Stimulated activated naive CD8-positive, alpha-beta T cell treated with anti-CD3 and anti-CD28 coated beads, Interleukin-15, Interleukin-2, amounts not matched to agents 100 ng/mL and 50 ng/mL, for 24 hours (primary cell): ENCODE measurements around the gene PRR36.

Experiments used
- H3K27ac Mint-ChIP-seq: one replicate; pipeline ENCODE4 v1.8.0; 2021; ENCODE audit warnings: mild to moderate bottlenecking, mixed read lengths
- H3K27me3 Mint-ChIP-seq: one replicate; pipeline ENCODE4 v1.8.0; 2021; ENCODE audit warnings: mixed read lengths
- H3K36me3 Mint-ChIP-seq: one replicate; pipeline ENCODE4 v1.8.0; 2021; ENCODE audit warnings: low read depth, mixed read lengths
- H3K4me1 Mint-ChIP-seq: one replicate; pipeline ENCODE4 v1.8.0; 2021; ENCODE audit warnings: low read depth, mixed read lengths
- H3K4me3 Mint-ChIP-seq: one replicate; pipeline ENCODE4 v1.8.0; 2021; ENCODE audit warnings: mild to moderate bottlenecking, mixed read lengths
- H3K9me3 Mint-ChIP-seq: one replicate; pipeline ENCODE4 v1.8.0; 2021; ENCODE audit warnings: mixed read lengths

PRR36 gene

DNA sequence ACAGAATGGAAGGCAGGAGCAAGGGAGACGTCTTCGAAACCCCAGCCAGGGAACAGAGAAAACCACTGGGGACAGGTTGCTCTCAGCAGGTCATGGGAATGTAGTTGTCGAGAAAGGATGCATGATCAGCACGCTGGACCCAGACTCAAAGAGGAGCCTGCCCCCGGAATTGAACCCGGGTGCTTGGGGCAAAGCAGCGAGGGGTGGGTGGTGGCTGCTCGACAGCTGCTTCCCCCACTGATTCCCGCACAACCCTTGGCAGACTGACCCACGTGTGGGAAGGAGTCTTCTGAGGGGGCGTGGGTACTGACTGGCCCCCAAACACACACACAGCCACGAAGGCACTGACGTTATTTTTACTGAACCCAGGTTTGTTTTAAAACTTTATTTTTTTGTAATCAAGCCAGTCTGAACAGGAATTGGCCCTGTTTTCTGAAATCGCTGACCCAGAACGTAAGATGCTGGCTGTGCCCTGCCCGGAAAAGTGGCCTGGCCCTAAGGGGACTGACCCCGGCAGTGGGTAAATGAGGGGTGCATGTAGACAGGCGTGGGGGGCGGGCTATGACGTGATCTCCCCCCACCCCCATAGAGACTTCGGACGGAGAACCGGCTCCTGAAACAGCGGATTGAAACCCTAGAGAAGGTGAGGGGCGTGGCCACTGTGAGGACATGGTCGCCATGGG, 18.6 kb downstream of the PRR36 start:
- Mint-ChIP-seq H3K27ac (no peak overlapping the region), H3K4me1 (no peaks in the 10 kb centered on the region), H3K36me3 (no peaks in the 10 kb centered on the region), H3K4me3 (no peak overlapping the region), H3K27me3 (no peaks in the 10 kb centered on the region), H3K9me3 (no peaks in the 10 kb centered on the region)

DNA sequence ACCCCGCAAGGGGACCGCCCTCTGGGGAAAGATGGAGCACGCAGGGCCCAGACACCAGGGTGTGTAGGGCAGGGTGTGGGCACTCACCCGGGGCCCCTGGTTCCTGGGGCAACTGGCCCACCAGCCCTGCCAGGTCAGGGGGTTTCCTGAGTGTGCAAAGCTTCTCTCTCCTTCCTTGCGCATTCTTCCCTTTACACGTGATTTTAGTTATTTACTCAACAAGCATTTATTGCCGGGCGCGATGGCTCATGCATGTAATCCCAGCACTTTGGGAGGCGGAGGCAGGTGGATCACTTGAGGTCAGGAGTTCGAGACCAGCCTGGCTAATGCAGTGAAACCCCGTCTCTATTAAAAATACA, 20.4 kb downstream of the PRR36 start:
- H3K4me3 Mint-ChIP-seq: no peak overlapping the region
- no peaks in the 10 kb centered on the region for H3K27me3 Mint-ChIP-seq
- no peaks in the 10 kb centered on the region for H3K4me1 Mint-ChIP-seq
- H3K27ac Mint-ChIP-seq: no peak overlapping the region
- no peaks in the 10 kb centered on the region for H3K9me3 Mint-ChIP-seq
- H3K36me3 Mint-ChIP-seq: no peaks in the 10 kb centered on the region

DNA sequence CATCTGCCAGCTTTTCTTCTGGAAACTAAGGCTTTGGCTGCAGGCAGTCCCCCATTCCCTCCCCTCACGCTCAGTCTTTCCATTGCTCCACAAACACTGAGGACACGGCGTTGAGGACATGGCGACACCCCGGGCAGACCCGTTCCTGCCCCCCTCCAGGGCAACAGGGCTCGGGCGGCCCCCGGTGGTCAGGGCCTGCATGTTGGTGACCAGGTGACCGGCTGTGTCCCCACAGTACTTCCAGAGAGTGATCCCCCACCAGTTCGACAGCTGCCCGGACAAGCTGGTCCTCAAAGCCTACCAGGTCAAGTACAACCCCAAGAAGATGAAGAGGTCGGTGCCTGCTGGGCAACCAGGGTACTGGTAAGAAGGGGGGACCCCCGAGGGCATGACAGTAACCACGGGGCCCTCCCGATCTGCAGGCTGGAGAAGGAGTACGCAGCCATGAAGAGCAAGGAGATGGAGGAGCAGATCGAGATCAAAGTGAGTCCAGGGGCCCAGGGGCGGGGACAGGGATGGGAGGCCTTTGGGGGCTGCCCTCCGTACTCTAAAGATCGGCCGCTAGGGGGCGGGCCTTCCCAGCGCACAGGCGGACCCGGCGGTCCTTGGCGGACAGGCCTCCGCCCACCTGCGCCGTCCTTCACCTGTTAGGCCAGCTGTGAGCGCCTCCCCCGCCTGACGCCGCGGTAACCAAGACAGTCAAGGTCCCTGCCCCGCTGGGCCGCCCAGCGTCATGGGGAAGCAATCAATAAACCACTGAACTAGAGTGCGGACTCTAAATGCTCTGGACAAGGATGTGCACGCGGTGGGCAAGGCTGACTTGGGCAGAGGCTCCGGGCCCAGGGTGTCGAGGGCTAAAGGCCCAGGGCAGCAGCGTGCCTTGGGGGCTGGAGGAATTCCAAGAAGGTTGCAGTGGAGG, 21.1 kb downstream of the PRR36 start:
- no peaks in the 10 kb centered on the region for H3K36me3 Mint-ChIP-seq
- no peaks in the 10 kb centered on the region for H3K27me3 Mint-ChIP-seq
- no peaks in the 10 kb centered on the region for H3K9me3 Mint-ChIP-seq
- H3K4me3 Mint-ChIP-seq: no peak overlapping the region
- no peaks in the 10 kb centered on the region for H3K4me1 Mint-ChIP-seq
- H3K27ac Mint-ChIP-seq: no peak overlapping the region

DNA sequence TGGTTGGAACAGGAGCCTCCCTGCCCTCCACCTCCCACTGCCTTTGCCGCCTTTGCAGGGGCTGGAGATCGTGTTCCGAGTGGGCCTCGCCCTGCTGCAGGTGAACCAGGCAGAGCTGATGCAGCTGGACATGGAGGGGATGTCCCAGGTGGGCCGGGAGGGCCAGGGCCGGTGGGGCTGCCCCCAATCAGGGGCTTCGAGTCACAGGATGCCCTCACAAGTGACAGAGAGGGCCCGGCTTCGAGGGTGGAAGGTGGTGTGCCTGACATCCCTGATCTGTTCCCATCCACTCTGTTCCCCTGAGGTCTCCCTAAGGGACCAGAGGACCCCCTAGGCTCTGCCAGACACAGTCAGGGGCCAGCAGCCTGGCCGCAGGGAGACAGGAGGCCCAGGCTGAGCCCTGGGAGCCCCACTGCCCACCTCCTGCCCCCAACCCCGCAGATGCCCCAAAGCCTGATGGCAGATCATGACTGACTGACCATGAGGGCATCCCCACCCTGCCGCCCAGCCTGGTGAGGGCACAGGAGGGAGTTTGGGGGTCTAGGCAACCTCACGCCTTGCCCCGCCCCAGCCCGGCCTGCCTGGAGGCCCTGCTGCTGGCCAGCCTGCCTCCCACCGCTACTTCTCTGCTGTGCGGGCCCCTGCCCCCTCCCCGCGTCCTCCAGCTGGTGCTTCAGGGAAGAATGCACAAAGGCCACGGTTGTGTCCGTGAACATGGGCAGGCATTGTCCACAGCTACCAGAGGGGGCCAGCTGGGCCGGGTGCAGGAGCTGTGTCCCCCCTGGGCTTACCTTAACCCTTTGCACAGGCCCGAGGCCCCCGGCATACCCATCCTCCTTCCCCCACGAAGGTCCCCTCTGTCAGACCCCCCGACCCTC, 22.3 kb downstream of the PRR36 start:
- H3K27me3 Mint-ChIP-seq: no peaks in the 10 kb centered on the region
- H3K27ac Mint-ChIP-seq: no peak overlapping the region
- no peaks in the 10 kb centered on the region for H3K4me1 Mint-ChIP-seq
- H3K36me3 Mint-ChIP-seq: no peaks in the 10 kb centered on the region
- H3K4me3 Mint-ChIP-seq: no peak overlapping the region
- H3K9me3 Mint-ChIP-seq: no peaks in the 10 kb centered on the region

DNA sequence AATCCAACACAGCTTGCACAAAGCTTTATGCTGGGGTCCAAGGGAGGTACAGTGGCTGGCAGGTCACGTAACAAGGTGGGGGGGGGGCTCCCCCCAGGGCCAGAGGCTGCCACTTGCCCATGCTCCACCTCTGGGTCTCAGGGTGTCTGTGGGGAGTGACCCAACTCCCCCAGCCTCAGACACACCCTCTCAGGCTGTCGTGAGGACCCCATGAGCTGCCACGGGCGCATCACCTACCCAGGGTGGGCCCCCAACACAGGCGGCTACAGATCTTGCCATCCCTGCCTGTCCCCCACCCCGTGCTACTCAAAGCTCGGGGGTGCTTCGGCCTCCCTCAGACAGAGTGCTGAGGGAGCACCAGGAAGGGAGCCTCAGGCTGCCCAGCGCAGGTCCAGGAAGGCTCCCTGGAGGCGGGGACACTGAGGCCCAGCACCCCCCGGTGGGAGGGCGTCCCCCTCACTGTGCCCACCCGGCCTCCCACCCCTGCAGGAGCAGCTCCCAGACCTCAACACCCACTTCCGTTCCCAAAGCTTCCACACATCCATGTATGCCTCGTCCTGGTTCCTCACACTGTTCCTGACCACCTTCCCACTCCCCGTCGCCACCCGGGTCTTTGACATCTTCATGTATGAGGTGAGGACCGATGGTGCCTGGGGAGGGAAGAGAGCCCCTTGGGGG, 23.1 kb downstream of the PRR36 start:
- H3K36me3 Mint-ChIP-seq: no peaks in the 10 kb centered on the region
- H3K27me3 Mint-ChIP-seq: no peaks in the 10 kb centered on the region
- no peaks in the 10 kb centered on the region for H3K4me1 Mint-ChIP-seq
- no peaks in the 10 kb centered on the region for H3K9me3 Mint-ChIP-seq
- no peak overlapping the region for H3K27ac Mint-ChIP-seq
- no peak overlapping the region for H3K4me3 Mint-ChIP-seq

DNA sequence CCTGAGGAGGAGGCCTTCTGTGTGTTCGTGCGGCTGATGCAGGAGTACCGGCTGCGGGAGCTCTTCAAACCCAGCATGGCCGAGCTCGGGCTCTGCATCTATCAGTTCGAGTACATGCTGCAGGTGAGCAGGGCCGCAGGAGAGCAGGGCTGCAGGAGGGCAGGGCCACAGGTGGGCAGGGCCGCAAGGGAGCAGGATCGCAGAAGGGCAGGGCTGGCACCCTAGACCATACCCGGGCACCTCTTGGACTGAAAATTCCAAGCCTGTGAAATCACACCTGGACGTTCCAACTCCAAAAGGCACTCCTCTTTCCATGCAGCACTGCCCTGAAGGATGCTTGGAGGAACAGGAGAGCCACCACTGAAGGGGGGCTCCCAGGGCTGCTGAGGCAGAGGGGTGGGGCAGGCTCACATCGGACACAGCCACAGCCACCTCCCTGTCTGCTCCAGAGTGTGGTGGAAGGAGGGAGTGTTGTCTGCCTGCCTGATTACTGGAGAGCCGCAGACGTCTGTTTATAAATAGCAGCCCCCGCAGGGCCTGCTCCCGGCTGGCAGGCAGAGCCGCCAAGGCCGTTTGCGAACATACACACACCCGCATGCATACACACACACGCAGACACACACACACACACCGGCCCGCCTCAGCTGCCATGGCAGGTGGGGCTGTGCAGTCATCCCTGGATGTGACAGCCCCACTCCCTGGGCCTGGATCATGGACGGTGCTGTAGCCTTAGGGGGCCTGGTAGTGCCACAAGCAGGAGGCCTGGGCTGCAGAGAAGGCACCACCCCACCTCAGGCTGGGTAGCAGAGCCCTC, 24.0 kb downstream of the PRR36 start:
- no peaks in the 10 kb centered on the region for H3K4me1 Mint-ChIP-seq
- H3K9me3 Mint-ChIP-seq: no peaks in the 10 kb centered on the region
- no peak overlapping the region for H3K27ac Mint-ChIP-seq
- no peaks in the 10 kb centered on the region for H3K36me3 Mint-ChIP-seq
- H3K27me3 Mint-ChIP-seq: no peaks in the 10 kb centered on the region
- H3K4me3 Mint-ChIP-seq: no peak overlapping the region

DNA sequence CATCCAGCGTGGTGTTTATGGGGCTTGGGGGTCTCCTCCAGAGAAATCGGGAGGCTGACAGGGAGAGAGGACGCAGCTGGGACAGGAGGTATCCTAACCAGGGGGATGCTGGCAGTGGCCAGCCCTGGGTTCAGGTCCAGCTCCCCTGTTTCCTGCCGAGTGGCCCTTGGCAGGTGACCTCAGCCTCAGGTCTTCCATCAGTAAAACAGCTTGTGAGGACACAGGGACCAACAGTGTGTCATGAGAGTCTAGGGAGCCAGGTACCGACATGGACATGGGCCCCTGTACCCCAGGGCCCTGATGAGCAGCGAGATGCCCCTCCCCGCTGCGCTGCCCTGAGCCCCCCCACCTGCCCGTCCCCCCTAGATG, 24.6 kb downstream of the PRR36 start:
- Mint-ChIP-seq H3K4me1 (no peaks in the 10 kb centered on the region), H3K27me3 (no peaks in the 10 kb centered on the region), H3K36me3 (no peaks in the 10 kb centered on the region), H3K4me3 (no peak overlapping the region), H3K27ac (no peak overlapping the region), H3K9me3 (no peaks in the 10 kb centered on the region)

DNA sequence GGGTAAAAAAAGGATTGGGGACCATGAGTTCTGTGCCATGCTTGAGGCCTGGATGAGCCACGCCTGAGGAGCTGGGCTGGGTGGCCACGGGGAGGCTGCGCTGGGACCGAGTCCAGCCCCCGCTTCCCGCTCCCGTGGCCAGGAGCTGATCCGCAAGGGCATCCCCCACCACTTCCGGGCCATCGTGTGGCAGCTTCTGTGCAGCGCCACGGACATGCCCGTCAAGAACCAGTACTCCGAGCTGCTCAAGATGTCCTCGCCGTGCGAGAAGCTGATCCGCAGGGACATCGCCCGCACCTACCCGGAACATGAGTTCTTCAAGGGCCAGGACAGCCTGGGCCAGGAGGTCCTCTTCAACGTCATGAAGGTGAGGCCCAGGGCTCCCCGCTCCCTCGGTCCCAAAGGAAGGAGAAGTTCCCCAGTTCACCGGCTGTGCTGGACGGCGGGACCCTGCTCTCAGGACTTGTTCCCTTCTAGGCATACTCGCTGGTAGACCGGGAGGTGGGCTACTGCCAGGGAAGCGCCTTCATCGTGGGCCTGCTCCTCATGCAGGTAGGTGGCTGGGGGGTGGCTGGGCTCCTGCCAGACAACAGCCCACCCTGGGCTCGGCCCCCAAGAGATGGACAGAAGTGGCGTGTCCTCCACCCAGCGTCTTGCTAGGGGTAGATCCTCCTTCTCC, 25.3 kb downstream of the PRR36 start:
- no peaks in the 10 kb centered on the region for H3K36me3 Mint-ChIP-seq
- H3K9me3 Mint-ChIP-seq: no peaks in the 10 kb centered on the region
- no peak overlapping the region for H3K4me3 Mint-ChIP-seq
- H3K27me3 Mint-ChIP-seq: no peaks in the 10 kb centered on the region
- no peaks in the 10 kb centered on the region for H3K4me1 Mint-ChIP-seq
- no peak overlapping the region for H3K27ac Mint-ChIP-seq

DNA sequence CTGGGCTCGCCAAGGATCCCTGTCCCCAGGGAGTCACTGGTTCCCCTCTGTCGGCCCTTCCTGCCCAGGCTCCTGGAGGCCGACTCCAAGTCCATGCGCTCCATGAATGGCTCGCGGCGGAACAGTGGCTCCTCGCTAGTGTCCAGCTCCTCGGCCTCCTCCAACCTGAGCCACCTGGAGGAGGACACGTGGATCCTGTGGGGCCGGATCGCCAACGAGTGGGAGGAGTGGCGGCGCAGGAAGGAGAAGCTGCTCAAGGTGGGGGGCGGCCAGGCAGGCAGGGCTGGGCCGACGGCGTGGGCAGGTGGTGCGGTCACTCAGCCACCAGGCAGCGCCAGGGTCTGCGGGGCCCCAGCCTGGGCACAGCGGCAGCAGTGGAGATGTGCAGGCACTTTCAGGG, 26.5 kb downstream of the PRR36 start:
- no peaks in the 10 kb centered on the region for H3K9me3 Mint-ChIP-seq
- no peak overlapping the region for H3K27ac Mint-ChIP-seq
- H3K27me3 Mint-ChIP-seq: no peaks in the 10 kb centered on the region
- no peak overlapping the region for H3K4me3 Mint-ChIP-seq
- no peaks in the 10 kb centered on the region for H3K4me1 Mint-ChIP-seq
- H3K36me3 Mint-ChIP-seq: no peaks in the 10 kb centered on the region

DNA sequence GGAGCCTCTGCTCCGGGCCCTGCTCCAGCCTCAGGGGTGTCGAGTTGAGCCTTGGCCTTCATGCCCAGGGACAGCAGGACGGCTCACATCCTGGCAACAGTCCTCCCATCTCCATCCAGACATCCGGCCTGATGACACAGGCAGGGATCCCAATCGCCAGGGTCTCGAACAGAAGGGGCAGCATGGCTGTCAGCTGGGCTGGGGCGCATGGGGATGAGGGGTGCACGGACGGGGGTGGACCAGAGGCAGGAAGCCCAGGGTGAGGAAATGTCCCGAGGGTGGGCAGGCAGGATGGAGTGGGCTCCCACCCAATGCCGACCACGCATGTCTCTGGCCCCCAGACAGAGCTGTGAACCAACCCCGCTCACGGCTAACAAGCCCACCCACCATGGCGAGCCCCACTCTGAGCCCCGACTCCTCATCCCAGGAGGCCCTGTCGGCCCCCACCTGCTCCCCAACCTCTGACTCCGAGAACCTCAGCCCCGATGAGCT, 28.0 kb downstream of the PRR36 start:
- H3K9me3 Mint-ChIP-seq: no peaks in the 10 kb centered on the region
- no peak overlapping the region for H3K27ac Mint-ChIP-seq
- no peaks in the 10 kb centered on the region for H3K4me1 Mint-ChIP-seq
- H3K36me3 Mint-ChIP-seq: no peaks in the 10 kb centered on the region
- H3K4me3 Mint-ChIP-seq: no peak overlapping the region
- H3K27me3 Mint-ChIP-seq: no peaks in the 10 kb centered on the region

DNA sequence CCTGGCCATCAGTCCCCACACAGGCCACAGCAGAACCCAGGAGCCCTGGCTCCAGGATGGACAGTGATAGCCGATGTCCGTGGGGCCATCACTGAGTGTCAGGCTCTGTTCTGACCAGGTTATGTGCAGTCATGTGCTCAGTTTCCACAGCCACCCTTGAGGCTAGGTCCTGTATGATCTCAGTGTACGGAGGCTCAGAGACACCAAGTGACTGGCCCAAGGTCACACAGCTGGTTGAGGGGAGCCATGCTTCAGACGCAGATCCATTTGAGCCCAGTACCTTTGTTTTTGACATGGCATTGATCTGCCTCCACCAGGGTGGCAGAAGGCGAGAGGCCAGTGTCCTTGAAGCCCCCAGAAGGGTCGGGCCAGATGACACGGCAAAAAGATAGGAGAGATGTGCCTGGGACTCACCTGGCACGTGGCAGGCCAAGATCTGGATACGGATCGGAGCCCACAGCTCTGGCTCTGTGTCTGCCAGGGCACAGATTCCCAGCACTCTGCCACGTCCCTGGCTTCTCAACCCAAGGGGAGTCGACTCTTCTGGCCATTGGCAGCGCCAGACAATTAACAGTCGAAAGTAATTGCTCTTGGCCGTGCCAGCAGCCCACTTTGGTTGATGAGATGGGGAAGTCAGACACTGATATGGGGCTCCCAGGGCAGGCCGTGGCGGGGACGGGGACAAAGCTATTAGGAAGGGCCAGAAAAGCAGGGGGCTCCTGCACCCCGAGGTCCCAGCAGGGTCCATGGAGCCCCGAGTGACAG, 28.6 kb downstream of the PRR36 start:
- H3K36me3 Mint-ChIP-seq: no peaks in the 10 kb centered on the region
- H3K4me1 Mint-ChIP-seq: no peaks in the 10 kb centered on the region
- no peaks in the 10 kb centered on the region for H3K9me3 Mint-ChIP-seq
- no peak overlapping the region for H3K27ac Mint-ChIP-seq
- no peak overlapping the region for H3K4me3 Mint-ChIP-seq
- H3K27me3 Mint-ChIP-seq: no peaks in the 10 kb centered on the region

DNA sequence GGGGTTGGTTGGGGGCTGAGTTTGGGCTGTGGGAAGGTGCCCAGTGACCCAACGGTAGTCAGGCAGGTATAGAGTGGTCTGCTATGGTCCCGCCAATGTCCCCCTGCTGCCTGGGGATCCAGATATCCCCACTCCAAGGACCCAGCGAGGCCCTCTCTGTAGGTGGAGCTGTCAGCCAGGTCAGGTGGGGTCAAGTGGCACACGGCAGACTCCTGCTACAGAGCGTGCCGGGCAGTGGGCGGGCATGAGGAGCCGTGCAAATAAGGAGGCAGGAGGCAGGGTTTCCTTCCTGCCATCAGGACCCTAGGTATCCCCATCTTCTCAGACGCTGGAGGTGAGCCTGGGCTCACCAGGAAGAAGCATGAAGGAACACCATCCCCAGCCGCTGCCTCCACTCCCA, 29.2 kb downstream of the PRR36 start:
- Mint-ChIP-seq H3K27me3 (no peaks in the 10 kb centered on the region), H3K36me3 (no peaks in the 10 kb centered on the region), H3K9me3 (no peaks in the 10 kb centered on the region), H3K27ac (no peak overlapping the region), H3K4me1 (no peaks in the 10 kb centered on the region), H3K4me3 (no peak overlapping the region)

DNA sequence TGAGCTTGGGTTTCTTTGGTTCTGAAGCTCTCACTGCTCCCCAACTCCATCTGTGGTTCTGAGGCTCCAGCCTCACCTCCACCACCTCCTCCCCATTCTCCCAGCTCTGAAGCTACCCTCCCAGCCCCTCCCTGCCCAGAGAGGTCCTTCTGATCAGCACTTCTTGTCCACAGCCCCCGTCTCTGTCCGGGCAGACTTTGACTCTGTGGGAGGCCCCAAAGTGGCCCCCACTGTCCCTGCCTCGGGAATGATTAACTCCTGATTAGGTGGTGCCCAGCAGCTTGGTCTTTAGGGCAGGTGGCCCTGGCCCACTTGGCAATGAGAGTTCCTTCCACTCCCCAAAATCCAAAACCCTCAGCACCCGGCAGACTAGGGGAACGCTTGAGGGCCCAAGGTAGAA, 29.8 kb downstream of the PRR36 start:
- no peaks in the 10 kb centered on the region for H3K9me3 Mint-ChIP-seq
- H3K27ac Mint-ChIP-seq: no peak overlapping the region
- no peaks in the 10 kb centered on the region for H3K36me3 Mint-ChIP-seq
- H3K4me3 Mint-ChIP-seq: no peak overlapping the region
- no peaks in the 10 kb centered on the region for H3K27me3 Mint-ChIP-seq
- H3K4me1 Mint-ChIP-seq: no peaks in the 10 kb centered on the region
